HepG2 (cell line): ENCODE measurements around the gene CDC42EP1. TPM values are rescaled to one million over a fixed set of nuclear protein-coding genes. Genes with fewer than 3 reads are reported as not detected.
A peak's percentile ranks its signal among the peaks of the same experiment; 100 is the strongest.

Source experiments
- BRD4 ChIP-seq: sonication (generic); formaldehyde crosslinking; IDR thresholded peaks from 2 replicates; pipeline ENCODE4 v1.4.0; 2020; ENCODE audit warnings: missing genetic modification reagents
- DR1 ChIP-seq: sonication (generic); formaldehyde crosslinking; IDR thresholded peaks from 2 replicates; pipeline ENCODE4 v1.8.0; 2021; ENCODE audit warnings: mild to moderate bottlenecking, missing genetic modification reagents, inconsistent platforms
- EEA1 ChIP-seq: sonication (generic); formaldehyde crosslinking; IDR thresholded peaks from 2 replicates; pipeline ENCODE4 v1.5.1; 2020; ENCODE audit warnings: mild to moderate bottlenecking, missing genetic modification reagents, borderline replicate concordance
- GATA4 ChIP-seq: sonication (generic); IDR thresholded peaks from 2 replicates; pipeline ENCODE4 v1.6.1; 2016; ENCODE audit warnings: antibody characterized with exemption, low read depth, borderline replicate concordance
- GATAD2A ChIP-seq: IDR thresholded peaks from 2 replicates; pipeline ENCODE4 v1.6.1; 2016
- GFI1 ChIP-seq: sonication (generic); formaldehyde crosslinking; IDR thresholded peaks from 2 replicates; pipeline ENCODE4 v1.5.0; 2020; ENCODE audit warnings: missing genetic modification reagents, mild to moderate bottlenecking, borderline replicate concordance
- JUN ChIP-seq: sonication (generic); formaldehyde crosslinking; IDR thresholded peaks from 2 replicates; pipeline ENCODE4 v1.4.0; 2020; ENCODE audit warnings: mild to moderate bottlenecking, missing genetic modification reagents
- MIER3 ChIP-seq: IDR thresholded peaks from 2 replicates; pipeline ENCODE4 v1.6.1; 2016; ENCODE audit warnings: missing compliant biosample characterization, borderline replicate concordance
- TAF15 ChIP-seq: fragments of 200-400 bp; formaldehyde crosslinking; IDR thresholded peaks from one replicate; pipeline ENCODE4 v1.6.1; 2018; ENCODE audit warnings: mild to moderate bottlenecking, low read depth, low read length; ENCODE audit not compliant: poor library complexity, severe bottlenecking
- TGIF2 ChIP-seq: IDR thresholded peaks from 2 replicates; pipeline ENCODE4 v1.6.1; 2016; ENCODE audit warnings: control low read depth, missing compliant biosample characterization
- ZFYVE20 ChIP-seq: sonication (generic); formaldehyde crosslinking; IDR thresholded peaks from 2 replicates; pipeline ENCODE4 v1.8.0; 2023; ENCODE audit warnings: low read depth, mild to moderate bottlenecking, moderate library complexity, missing genetic modification reagents, borderline replicate concordance
- ZNF10 ChIP-seq: sonication (generic); formaldehyde crosslinking; IDR thresholded peaks from 2 replicates; pipeline ENCODE4 v1.4.0; 2020; ENCODE audit warnings: mild to moderate bottlenecking, low read depth, missing genetic modification reagents, borderline replicate concordance
- ZNF138 ChIP-seq: sonication (generic); formaldehyde crosslinking; IDR thresholded peaks from 2 replicates; pipeline ENCODE4 v1.5.0; 2020; ENCODE audit warnings: mild to moderate bottlenecking, low read depth, missing genetic modification reagents
- ZNF232 ChIP-seq: sonication (generic); formaldehyde crosslinking; IDR thresholded peaks from 2 replicates; pipeline ENCODE4 v1.4.0; 2020; ENCODE audit warnings: missing genetic modification reagents, borderline replicate concordance
- ZNF253 ChIP-seq: sonication (generic); formaldehyde crosslinking; IDR thresholded peaks from 2 replicates; pipeline ENCODE4 v1.8.0; 2022; ENCODE audit warnings: mild to moderate bottlenecking, missing genetic modification reagents, borderline replicate concordance
- ZNF556 ChIP-seq: sonication (generic); formaldehyde crosslinking; IDR thresholded peaks from 2 replicates; pipeline ENCODE4 v1.4.0; 2020; ENCODE audit warnings: mild to moderate bottlenecking, missing genetic modification reagents, borderline replicate concordance
- ZNF563 ChIP-seq: sonication (generic); formaldehyde crosslinking; IDR thresholded peaks from 2 replicates; pipeline ENCODE4 v1.8.0; 2022; ENCODE audit warnings: mild to moderate bottlenecking, moderate library complexity, missing genetic modification reagents
- ZNF768 ChIP-seq: sonication (generic); formaldehyde crosslinking; IDR thresholded peaks from 2 replicates; pipeline ENCODE4 v1.4.0; 2020; ENCODE audit warnings: missing genetic modification reagents
- ZNF770 ChIP-seq: sonication (generic); formaldehyde crosslinking; IDR thresholded peaks from 2 replicates; pipeline ENCODE4 v1.5.0; 2020; ENCODE audit warnings: mild to moderate bottlenecking, missing genetic modification reagents
- ZNF777 ChIP-seq: sonication (generic); formaldehyde crosslinking; IDR thresholded peaks from 2 replicates; pipeline ENCODE4 v1.4.0; 2020; ENCODE audit warnings: missing genetic modification reagents
- polyA plus RNA-seq, 8 experiments: library from polyadenylated mRNA; depleted of rRNA in 3 of 8; stranded (reverse) in 7 of 8; unstranded in 1 of 8; fragments of >200 nt; fragmentation: Illumina TruSeq in 4 of 8; extraction: Trizol in 4 of 8; gene quantifications; 2 replicates each; pipeline versions ENCODE4 v1.2.1 to v1.2.3, GENCODE V29; 2011 to 2016; ENCODE audit warnings: low read depth in 4 of 8, missing spikeins in 1 of 8, mixed read lengths in 1 of 8; ENCODE audit not compliant: insufficient read depth in 1 of 8
- total RNA-seq, 5 experiments: library from RNA; depleted of rRNA; stranded (reverse); fragments of >200 nt; fragmentation: Illumina TruSeq; extraction: Trizol; gene quantifications; 2 replicates each; pipeline ENCODE4 v1.2.3, GENCODE V29; 2016; ENCODE audit warnings: low read depth in 1 of 5
- TF ChIP-seq, protein P1 (sequence below): fragments of 450-650 bp; IDR thresholded peaks from 2 replicates; pipeline ENCODE4 v1.6.1; 2016
- TF ChIP-seq, protein P2 (sequence below): IDR thresholded peaks from 2 replicates; pipeline ENCODE4 v1.6.1; 2016; ENCODE audit warnings: control low read depth

Gene CDC42EP1
- total and polyA plus RNA-seq, 2 of the 13 experiments (the other 11 are each of a cell fraction or from before 2014, with no cell fraction given): 17.1 to 29.5 TPM

DNA sequence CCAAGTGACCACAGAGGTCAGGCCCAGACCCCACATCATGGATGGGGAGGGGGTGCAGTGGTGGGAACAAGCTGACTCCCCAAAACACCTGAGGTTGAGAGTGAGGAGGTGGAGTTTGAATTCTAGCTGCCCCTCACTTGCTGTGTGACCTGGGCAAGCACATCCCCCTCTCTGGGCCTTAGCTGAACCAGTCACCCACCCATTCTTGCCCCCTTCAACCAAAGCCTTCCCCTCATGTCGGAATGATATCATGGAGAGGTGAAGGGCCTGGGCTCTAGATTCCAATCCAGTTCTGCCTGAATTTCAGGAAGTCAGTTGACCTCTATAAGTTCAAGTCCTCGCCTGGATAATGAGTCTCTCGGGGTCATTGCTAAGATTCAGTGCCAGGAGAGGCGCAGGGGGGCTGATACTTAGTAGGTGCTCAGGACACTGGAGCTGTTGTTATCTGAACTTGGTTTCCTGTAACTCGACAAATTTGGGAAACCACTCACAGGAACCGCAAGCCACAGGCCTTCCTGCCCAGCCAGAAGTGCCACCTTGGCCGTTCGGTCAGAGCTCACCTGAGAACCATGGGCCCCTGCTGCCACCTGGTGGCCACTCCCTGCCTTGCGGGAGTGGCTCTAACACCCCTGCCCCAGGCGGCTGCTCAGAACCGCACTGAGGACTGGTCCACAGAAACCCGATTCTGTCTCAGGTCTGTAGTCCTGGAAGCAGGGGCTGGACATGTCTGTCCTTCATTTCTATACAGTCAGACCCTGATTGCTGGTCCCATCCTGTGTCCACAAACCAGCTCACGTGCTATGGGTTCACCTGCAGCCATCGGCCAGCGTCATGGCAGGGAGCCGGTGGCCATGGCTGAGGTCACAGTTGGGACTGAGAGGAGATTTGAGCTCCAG is 6.9 kb downstream of the CDC42EP1 start (continued):
- TF ChIP-seq ZNF138 (CRISPR knock-in tag) (no peak), ZFYVE20 (no peak), BRD4 (CRISPR knock-in tag) (no peak), ZNF556 (CRISPR knock-in tag) (no peak), GATA4 (no peak), ZNF770 (CRISPR knock-in tag) (no peak), ZNF768 (CRISPR knock-in tag) (peak; percentile 98), ZNF232 (CRISPR knock-in tag) (no peak), GFI1 (CRISPR knock-in tag) (no peak), ZNF10 (CRISPR knock-in tag) (no peak), ZNF563 (CRISPR knock-in tag) (no peak), EEA1 (CRISPR knock-in tag) (0 out of 2 replicates have a peak, but pooled peaks have one; percentile 56), TGIF2 (no peak), MIER3 (CRISPR knock-in tag) (0 out of 2 replicates have a peak, but pooled peaks have one; percentile 18), JUN (CRISPR knock-in tag) (no peak), DR1 (no peak), TAF15 (no peak), ZNF253 (CRISPR knock-in tag) (no peak), ZNF777 (no peak), GATAD2A (CRISPR knock-in tag) (0 out of 2 replicates have a peak, but pooled peaks have one; percentile 35)
- TF ChIP-seq, protein P1, sequence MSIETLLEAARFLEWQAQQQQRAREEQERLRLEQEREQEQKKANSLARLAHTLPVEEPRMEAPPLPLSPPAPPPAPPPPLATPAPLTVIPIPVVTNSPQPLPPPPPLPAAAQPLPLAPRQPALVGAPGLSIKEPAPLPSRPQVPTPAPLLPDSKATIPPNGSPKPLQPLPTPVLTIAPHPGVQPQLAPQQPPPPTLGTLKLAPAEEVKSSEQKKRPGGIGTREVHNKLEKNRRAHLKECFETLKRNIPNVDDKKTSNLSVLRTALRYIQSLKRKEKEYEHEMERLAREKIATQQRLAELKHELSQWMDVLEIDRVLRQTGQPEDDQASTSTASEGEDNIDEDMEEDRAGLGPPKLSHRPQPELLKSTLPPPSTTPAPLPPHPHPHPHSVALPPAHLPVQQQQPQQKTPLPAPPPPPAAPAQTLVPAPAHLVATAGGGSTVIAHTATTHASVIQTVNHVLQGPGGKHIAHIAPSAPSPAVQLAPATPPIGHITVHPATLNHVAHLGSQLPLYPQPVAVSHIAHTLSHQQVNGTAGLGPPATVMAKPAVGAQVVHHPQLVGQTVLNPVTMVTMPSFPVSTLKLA: no peak
- TF ChIP-seq, protein P2, sequence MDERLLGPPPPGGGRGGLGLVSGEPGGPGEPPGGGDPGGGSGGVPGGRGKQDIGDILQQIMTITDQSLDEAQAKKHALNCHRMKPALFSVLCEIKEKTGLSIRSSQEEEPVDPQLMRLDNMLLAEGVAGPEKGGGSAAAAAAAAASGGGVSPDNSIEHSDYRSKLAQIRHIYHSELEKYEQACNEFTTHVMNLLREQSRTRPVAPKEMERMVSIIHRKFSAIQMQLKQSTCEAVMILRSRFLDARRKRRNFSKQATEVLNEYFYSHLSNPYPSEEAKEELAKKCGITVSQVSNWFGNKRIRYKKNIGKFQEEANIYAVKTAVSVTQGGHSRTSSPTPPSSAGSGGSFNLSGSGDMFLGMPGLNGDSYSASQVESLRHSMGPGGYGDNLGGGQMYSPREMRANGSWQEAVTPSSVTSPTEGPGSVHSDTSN: no peak
